Fibroblast of lung (primary cell): ENCODE data around the gene SEPTIN2. TPM values are rescaled to one million over a fixed set of nuclear protein-coding genes. Genes with fewer than 3 reads are reported as not detected.

Experiments used
- DNase-seq, 2 donors: peaks; one replicate each; pipeline versions ENCODE4 v3.0.0 to v3.0.0-alpha.2; 2010; ENCODE audit warnings: low read depth in 2 of 2
- H2AFZ ChIP-seq: 2 replicates; pipeline ENCODE4 v1.5.1; 2012; ENCODE audit warnings: low read length, control low read depth, inconsistent platforms
- H3K27ac ChIP-seq: 2 replicates; pipeline ENCODE4 v1.5.1; 2011; ENCODE audit warnings: low read length, control low read depth; ENCODE audit not compliant: insufficient read depth
- H3K27me3 ChIP-seq: 2 replicates; pipeline ENCODE4 v1.5.1; 2011; ENCODE audit warnings: mild to moderate bottlenecking, low read length; ENCODE audit not compliant: control insufficient read depth, insufficient read depth
- H3K36me3 ChIP-seq: 2 replicates; pipeline ENCODE4 v1.5.1; 2011; ENCODE audit warnings: low read length; ENCODE audit not compliant: control insufficient read depth, insufficient read depth
- H3K4me1 ChIP-seq: 2 replicates; pipeline ENCODE4 v1.5.1; 2011; ENCODE audit warnings: low read length; ENCODE audit not compliant: control insufficient read depth, insufficient read depth; ENCODE audit errors: extremely low read depth
- H3K4me2 ChIP-seq: 2 replicates; pipeline ENCODE4 v1.5.1; 2011; ENCODE audit warnings: low read length, control low read depth; ENCODE audit not compliant: insufficient read depth; ENCODE audit errors: extremely low read depth
- H3K4me3 ChIP-seq, 4 experiments: fragments of 200-600 bp in 1 of 4; sonication (generic) in 1 of 4; replicated peaks in 1 of 4; 2 replicates each; pipeline ENCODE4 v1.5.1; 2011 to 2016; ENCODE audit warnings: low read length in 4 of 4, low read depth in 3 of 4, mild to moderate bottlenecking in 3 of 4, control low read depth in 2 of 4, inconsistent platforms in 1 of 4, mixed read lengths in 1 of 4; ENCODE audit not compliant: insufficient read depth in 1 of 4; ENCODE audit errors: control extremely low read depth in 1 of 4
- H3K79me2 ChIP-seq: 2 replicates; pipeline ENCODE4 v1.5.1; 2012; ENCODE audit warnings: mild to moderate bottlenecking, low read length, inconsistent platforms; ENCODE audit not compliant: control insufficient read depth, insufficient read depth
- H3K9ac ChIP-seq: 2 replicates; pipeline ENCODE4 v1.5.1; 2011; ENCODE audit warnings: mild to moderate bottlenecking, low read length, control low read depth; ENCODE audit not compliant: insufficient read depth
- H3K9me3 ChIP-seq: 2 replicates; pipeline ENCODE4 v1.5.1; 2012; ENCODE audit warnings: low read depth, low read length; ENCODE audit not compliant: control insufficient read depth, insufficient read depth
- H4K20me1 ChIP-seq: 2 replicates; pipeline ENCODE4 v1.5.1; 2011; ENCODE audit warnings: low read length; ENCODE audit not compliant: control insufficient read depth, insufficient read depth; ENCODE audit errors: extremely low read depth
- CTCF ChIP-seq, 2 donors: IDR thresholded peaks in 1 of 2; conservative IDR thresholded peaks in 1 of 2; 1 replicate in 1 of 2; 2 replicates in 1 of 2; pipeline ENCODE4 v1.5.1; 2011 to 2012; ENCODE audit warnings: low read length in 2 of 2, control low read depth in 1 of 2, inconsistent platforms in 1 of 2, low read depth in 1 of 2, mild to moderate bottlenecking in 1 of 2
- EZH2 ChIP-seq: IDR thresholded peaks from 2 replicates; pipeline ENCODE4 v1.5.1; 2012; ENCODE audit warnings: low read length, control low read depth, mild to moderate bottlenecking; ENCODE audit errors: missing control alignments
- polyA plus RNA-seq, 2 donors: library from polyadenylated mRNA; depleted of rRNA in 1 of 2; stranded (reverse) in 1 of 2; unstranded in 1 of 2; fragments of >200 nt; gene quantifications; 2 replicates each; pipeline ENCODE4 v1.2.1, GENCODE V29; 2011 to 2012; ENCODE audit warnings: missing spikeins in 1 of 2
- total RNA-seq: library from RNA; depleted of rRNA; stranded (reverse); fragments of >200 nt; gene quantifications from 2 replicates; pipeline ENCODE4 v1.2.1, GENCODE V29; 2014

The SEPTIN2 gene
- total and polyA plus RNA-seq, 2 donors (not counting 1 experiment from before 2014, with no cell fraction given): 403 to 927 TPM

GRCh38 chr2:241273210-241274020, 42.3 kb upstream of the SEPTIN2 start:
- Histone ChIP-seq H3K36me3 (peaks cover 4% of the 10 kb centered on the region), H4K20me1 (peaks cover 7% of the 10 kb centered on the region), H3K4me3 (peak overlapping the region; percentile 13 to 80 (median 53)), H3K4me1 (peaks cover 9% of the 10 kb centered on the region), H3K27me3 (no peaks in the 10 kb centered on the region), H2AFZ (no peak overlapping the region), H3K9me3 (no peaks in the 10 kb centered on the region), H3K9ac (peak overlapping the region; percentile 50), H3K27ac (peak overlapping the region; percentile 64), H3K4me2 (peak overlapping the region; percentile 67), H3K79me2 (peaks cover 76% of the 10 kb centered on the region)
- no peak for DNase-seq
- TF ChIP-seq CTCF (conservative IDR thresholded peaks at IDR 0.05 in 1 of 2, IDR thresholded peaks at IDR 0.05 in 1 of 2; ENCODE audit: low read depth in 1 of 2, low read length in 2 of 2) (no peak), EZH2 (no peak)

DNA sequence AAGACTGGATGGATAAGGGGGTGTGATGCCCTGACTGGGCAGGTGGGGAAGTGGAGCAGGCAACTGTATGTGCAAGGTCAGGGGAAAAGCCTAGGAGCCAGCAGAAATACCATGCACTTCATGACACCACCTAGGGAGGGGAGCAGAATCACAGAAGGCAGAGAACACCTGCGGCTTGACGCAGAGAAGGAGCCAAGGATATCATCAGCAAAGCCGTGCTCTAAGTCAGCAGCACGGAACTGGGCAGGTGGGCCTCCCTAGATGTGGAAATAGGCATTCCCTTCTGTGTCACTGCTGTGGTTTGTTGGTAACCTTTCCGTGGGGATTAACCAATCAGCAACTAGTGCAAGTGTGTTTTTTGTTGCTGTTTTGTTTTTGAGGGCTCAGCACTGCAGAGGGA, 41.6 kb upstream of the SEPTIN2 start:
- peaks cover 4% of the 10 kb centered on the region for H3K4me1 ChIP-seq
- peaks cover 7% of the 10 kb centered on the region for H4K20me1 ChIP-seq
- H3K9ac ChIP-seq: no peak overlapping the region
- H3K9me3 ChIP-seq: no peaks in the 10 kb centered on the region
- no peaks in the 10 kb centered on the region for H3K27me3 ChIP-seq
- no peak overlapping the region for H3K4me2 ChIP-seq
- H2AFZ ChIP-seq: no peak overlapping the region
- no peak for DNase-seq
- no peak overlapping the region for H3K27ac ChIP-seq
- H3K79me2 ChIP-seq: peaks cover 74% of the 10 kb centered on the region
- H3K36me3 ChIP-seq: no peaks in the 10 kb centered on the region
- H3K4me3 ChIP-seq: no peak overlapping the region
- no peak for TF ChIP-seq EZH2
- no peak for TF ChIP-seq CTCF (conservative IDR thresholded peaks at IDR 0.05 in 1 of 2, IDR thresholded peaks at IDR 0.05 in 1 of 2; ENCODE audit: low read depth in 1 of 2, low read length in 2 of 2)

DNA sequence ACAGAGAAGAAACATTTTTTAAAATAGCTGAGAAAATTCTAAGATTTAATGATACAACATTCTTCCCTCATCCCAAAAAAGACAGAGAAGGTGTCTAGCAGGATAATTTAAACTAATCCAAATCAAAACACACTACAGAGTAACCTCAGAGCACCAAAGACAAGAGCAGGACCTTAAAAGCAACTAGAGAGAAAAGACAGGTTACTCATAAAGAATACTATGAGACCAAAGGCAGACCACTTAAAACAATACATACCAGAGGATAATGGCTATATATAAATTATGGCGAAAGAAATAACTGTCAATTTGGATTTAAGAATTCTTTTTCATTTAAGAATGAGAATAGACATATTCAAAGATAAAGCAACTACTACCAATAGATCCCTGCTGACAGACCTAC, 40.2 kb upstream of the SEPTIN2 start:
- H3K79me2 ChIP-seq: peaks cover 72% of the 10 kb centered on the region
- H3K27me3 ChIP-seq: no peaks in the 10 kb centered on the region
- peaks cover 7% of the 10 kb centered on the region for H4K20me1 ChIP-seq
- TF ChIP-seq CTCF (conservative IDR thresholded peaks at IDR 0.05 in 1 of 2, IDR thresholded peaks at IDR 0.05 in 1 of 2; ENCODE audit: low read depth in 1 of 2, low read length in 2 of 2): no peak
- TF ChIP-seq EZH2: no peak
- peaks cover 2% of the 10 kb centered on the region for H3K4me1 ChIP-seq
- no peak overlapping the region for H3K4me3 ChIP-seq
- H3K27ac ChIP-seq: no peak overlapping the region
- no peak overlapping the region for H3K4me2 ChIP-seq
- H3K9me3 ChIP-seq: no peaks in the 10 kb centered on the region
- H3K9ac ChIP-seq: no peak overlapping the region
- no peak overlapping the region for H2AFZ ChIP-seq
- no peaks in the 10 kb centered on the region for H3K36me3 ChIP-seq
- DNase-seq: no peak
